Caco-2 (cell line): ENCODE measurements around the gene HDAC10. TPM values are rescaled to one million over a fixed set of nuclear protein-coding genes. Genes with fewer than 3 reads are reported as not detected.

Source experiments
- BruUV-seq: library from RNA; stranded (reverse); fragments of 400-500 nt; replicated peaks from 2 replicates; lab custom pipeline; 2021; lab: Mats Ljungman, UMichigan
- CTCF ChIA-PET: fragments of 300-600 bp; sonication (Branson Sonifier 250); formaldehyde crosslinking; loops from one replicate; lab custom pipeline; 2022; ENCODE audit warnings: antibody characterized with exemption; lab: Charles Lee
- POLR2A ChIA-PET: fragments of 300-600 bp; sonication (Branson Sonifier 250); formaldehyde crosslinking; loops from one replicate; lab custom pipeline; 2022; ENCODE audit warnings: antibody characterized with exemption; lab: Charles Lee
- DNase-seq, 2 experiments: peaks; one replicate each; pipeline versions ENCODE4 v3.0.0 to v3.0.0-alpha.2; 2020 to 2022
- H3K27me3 ChIP-seq: replicated peaks from 2 replicates; pipeline ENCODE4 v1.6.0; 2011; ENCODE audit warnings: low read length; ENCODE audit not compliant: control insufficient read depth, insufficient read depth
- H3K36me3 ChIP-seq: 2 replicates; pipeline ENCODE4 v1.5.1; 2011; ENCODE audit warnings: low read length; ENCODE audit not compliant: control insufficient read depth, insufficient read depth
- H3K4me1 ChIP-seq: fragments of 250-450 bp; sonication (Bioruptor Pico); 2 replicates; pipeline ENCODE4 v1.5.1; 2020; ENCODE audit warnings: mild to moderate bottlenecking
- H3K4me3 ChIP-seq: 2 replicates; pipeline ENCODE4 v1.5.1; 2011; ENCODE audit warnings: low read depth, mild to moderate bottlenecking, control low read depth, low read length
- H3K9me3 ChIP-seq: fragments of 250-450 bp; sonication (Bioruptor Pico); 2 replicates; pipeline ENCODE4 v1.5.1; 2020; ENCODE audit warnings: mild to moderate bottlenecking, moderate library complexity
- H3K27ac Mint-ChIP-seq: one replicate; pipeline ENCODE4 v1.8.0; 2022; ENCODE audit warnings: mixed read lengths; ENCODE audit not compliant: unreplicated experiment
- H3K27me3 Mint-ChIP-seq: one replicate; pipeline ENCODE4 v1.8.0; 2022; ENCODE audit warnings: mixed read lengths; ENCODE audit not compliant: insufficient read depth, unreplicated experiment
- H3K36me3 Mint-ChIP-seq: one replicate; pipeline ENCODE4 v1.8.0; 2022; ENCODE audit warnings: mild to moderate bottlenecking, mixed read lengths; ENCODE audit not compliant: insufficient read depth, unreplicated experiment
- H3K4me1 Mint-ChIP-seq: one replicate; pipeline ENCODE4 v1.8.0; 2022; ENCODE audit warnings: low read depth, mixed read lengths; ENCODE audit not compliant: unreplicated experiment
- H3K4me3 Mint-ChIP-seq: one replicate; pipeline ENCODE4 v1.8.0; 2022; ENCODE audit warnings: mild to moderate bottlenecking, moderate library complexity, mixed read lengths; ENCODE audit not compliant: unreplicated experiment
- H3K9me3 Mint-ChIP-seq: one replicate; pipeline ENCODE4 v1.8.0; 2022; ENCODE audit warnings: mixed read lengths; ENCODE audit not compliant: unreplicated experiment
- CTCF ChIP-seq, 2 experiments: fragments of 200-600 bp in 1 of 2; IDR thresholded peaks; 1 replicate in 1 of 2; 2 replicates in 1 of 2; pipeline versions ENCODE4 v1.5.1 to v1.8.0; 2011 to 2022; ENCODE audit warnings: antibody characterized with exemption in 1 of 2, control low read depth in 1 of 2, inconsistent platforms in 1 of 2, low read depth in 1 of 2, low read length in 1 of 2, mild to moderate bottlenecking in 1 of 2, moderate library complexity in 1 of 2; ENCODE audit not compliant: insufficient read depth in 1 of 2, severe bottlenecking in 1 of 2, unreplicated experiment in 1 of 2
- intact Hi-C: fragments of 100-400 bp; cut with micrococcal nuclease; formaldehyde crosslinking; loops from one replicate; pipeline ENCODE4 v1.10.0; 2022; ENCODE audit not compliant: unreplicated experiment
- total RNA-seq: library from RNA; stranded (reverse); gene quantifications from 2 replicates; pipeline ENCODE4 v1.2.3, GENCODE V29; 2022

The HDAC10 gene
- total RNA-seq, 1 experiment from 2014 or later = 63.5 TPM

GRCh38 chr22:50201191-50202129, 49.6 kb downstream of the HDAC10 start:
- peaks cover 13% of the 10 kb centered on the region for H3K4me1 Mint-ChIP-seq
- intact Hi-C loops = no loop called here
- Histone ChIP-seq H3K36me3 (no peaks in the 10 kb centered on the region), H3K9me3 (no peaks in the 10 kb centered on the region), H3K4me3 (peak overlapping the region; percentile 79), H3K4me1 (peaks cover 4% of the 10 kb centered on the region), H3K27me3 (no peaks in the 10 kb centered on the region)
- H3K27ac Mint-ChIP-seq = peak overlapping the region; percentile 71
- peak in 1 of 2 experiments; percentile 47 for DNase-seq
- no peaks in the 10 kb centered on the region for H3K9me3 Mint-ChIP-seq
- POLR2A ChIA-PET = no interaction called here
- TF ChIP-seq CTCF (IDR thresholded peaks at IDR 0.05; ENCODE audit: insufficient read depth in 1 of 2, low read depth in 1 of 2, low read length in 1 of 2, severe bottlenecking in 1 of 2, unreplicated experiment in 1 of 2) = no peak
- H3K27me3 Mint-ChIP-seq = no peaks in the 10 kb centered on the region
- no TSS peak for BruUV-seq
- H3K36me3 Mint-ChIP-seq = peaks cover 18% of the 10 kb centered on the region
- CTCF ChIA-PET = no interaction called here
- peak overlapping the region; percentile 85 for H3K4me3 Mint-ChIP-seq

- H3K4me1 Mint-ChIP-seq = peaks cover 13% of the 10 kb centered on the region
- H3K4me3 ChIP-seq = peak within 1 kb of the TSS; percentile 79
- intact Hi-C loops = no loop called here
- no peaks in the 10 kb centered on the region for H3K27me3 Mint-ChIP-seq
- peak within 1 kb of the TSS; percentile 85 for H3K4me3 Mint-ChIP-seq
- H3K9me3 Mint-ChIP-seq = no peaks in the 10 kb centered on the region
- DNase-seq = peak; percentile 88 to 91
- H3K27ac Mint-ChIP-seq = peak within 1 kb of the TSS; percentile 71
- H3K27me3 ChIP-seq = no peaks in the 10 kb centered on the region
- no peaks in the 10 kb centered on the region for H3K36me3 ChIP-seq
- peaks cover 4% of the 10 kb centered on the region for H3K4me1 ChIP-seq
- peaks cover 18% of the 10 kb centered on the region for H3K36me3 Mint-ChIP-seq
- ChIA-PET CTCF (no interaction called here), POLR2A (no interaction called here)
- no peaks in the 10 kb centered on the region for H3K9me3 ChIP-seq
- no peak for TF ChIP-seq CTCF (IDR thresholded peaks at IDR 0.05; ENCODE audit: insufficient read depth in 1 of 2, low read depth in 1 of 2, low read length in 1 of 2, severe bottlenecking in 1 of 2, unreplicated experiment in 1 of 2)
- BruUV-seq = TSS peak; percentile 68
Measured at GRCh38 chr22:50200461-50201190, 50.4 kb downstream of the HDAC10 start, which contains the start of gene SELENOO. Gene SELENOO, plus strand, starts transcription at chr22:50201011. Its CDS starts 26 bp downstream, at chr22:50201037.

GRCh38 chr22:50199829-50200460, 51.1 kb downstream of the HDAC10 start:
- H3K4me3 Mint-ChIP-seq = peak overlapping the region; percentile 66
- Histone ChIP-seq H3K27me3 (no peaks in the 10 kb centered on the region), H3K36me3 (no peaks in the 10 kb centered on the region), H3K4me3 (peak overlapping the region; percentile 79), H3K9me3 (no peaks in the 10 kb centered on the region), H3K4me1 (peaks cover 4% of the 10 kb centered on the region)
- H3K27me3 Mint-ChIP-seq = no peaks in the 10 kb centered on the region
- no peak for TF ChIP-seq CTCF (IDR thresholded peaks at IDR 0.05; ENCODE audit: insufficient read depth in 1 of 2, low read depth in 1 of 2, low read length in 1 of 2, severe bottlenecking in 1 of 2, unreplicated experiment in 1 of 2)
- H3K4me1 Mint-ChIP-seq = peaks cover 10% of the 10 kb centered on the region
- intact Hi-C loops = no loop called here
- peaks cover 15% of the 10 kb centered on the region for H3K36me3 Mint-ChIP-seq
- no peak overlapping the region for H3K27ac Mint-ChIP-seq
- DNase-seq = no peak
- ChIA-PET CTCF (no interaction called here), POLR2A (no interaction called here)
- BruUV-seq = no TSS peak
- no peaks in the 10 kb centered on the region for H3K9me3 Mint-ChIP-seq
